DND-41 (cell line): ENCODE data around the gene TBC1D19.

Experiments used
- CTCF ChIP-seq: IDR thresholded peaks from 2 replicates; pipeline ENCODE4 v1.5.1; 2012; ENCODE audit warnings: borderline replicate concordance, low read length, moderate library complexity, mild to moderate bottlenecking; ENCODE audit not compliant: poor library complexity, severe bottlenecking; ENCODE audit errors: extremely low read depth
- EZH2 ChIP-seq: IDR thresholded peaks from 3 replicates; pipeline ENCODE4 v1.6.1; 2012; ENCODE audit warnings: borderline replicate concordance, low read depth, mild to moderate bottlenecking, moderate library complexity, low read length, inconsistent platforms; ENCODE audit not compliant: severe bottlenecking

- TF ChIP-seq CTCF = no peak
- no peak for TF ChIP-seq EZH2
Observed at GRCh38 chr4:26758899-26759298, 175.0 kb downstream of the TBC1D19 start.
